ENCODE data around the gene OR52E1.
"Not testable (repeated sequence)": the region's sequence is repeated elsewhere in the genome, so short reads cannot be mapped to it uniquely, and the experiment has no call there.

OR52E1 gene

DNA sequence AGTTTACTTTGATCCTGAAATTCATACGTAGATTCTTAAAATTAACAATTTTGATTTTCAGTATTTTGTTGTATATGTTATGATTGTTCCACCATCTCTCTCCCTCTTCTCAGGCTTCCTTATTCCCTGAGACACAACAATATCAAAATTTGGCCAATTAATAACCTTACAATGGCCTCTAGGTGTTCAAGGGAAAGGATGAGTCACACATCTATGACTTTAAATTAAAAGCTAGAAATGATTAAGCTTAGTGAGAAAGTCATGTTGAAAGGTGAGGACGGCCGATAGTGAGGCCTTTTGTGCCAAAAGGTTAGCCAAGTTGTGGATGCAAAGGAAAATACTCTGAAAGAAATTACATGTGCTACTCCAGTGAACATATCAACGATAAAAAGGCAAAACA, 28.5 kb upstream of the OR52E1 start:
- Histone ChIP-seq H3K4me1 (no peaks in the 10 kb centered on the region), H3K27me3 (ENCODE audit: control insufficient read depth, insufficient read depth, low read length) (no peaks in the 10 kb centered on the region), H3K9me3 (ENCODE audit: control insufficient read depth, low read length) (no peaks in the 10 kb centered on the region), H2AFZ (no peak overlapping the region), H3K4me3 (ENCODE audit: low read depth, low read length) (no peak overlapping the region), H3K9ac (no peak overlapping the region), H3K79me2 (no peaks in the 10 kb centered on the region), H3K27ac (no peak overlapping the region), H3K4me2 (ENCODE audit: low read length) (no peak overlapping the region), H3K36me3 (ENCODE audit: control insufficient read depth, insufficient read depth, low read length) (no peaks in the 10 kb centered on the region)
- TF ChIP-seq, protein P1, sequence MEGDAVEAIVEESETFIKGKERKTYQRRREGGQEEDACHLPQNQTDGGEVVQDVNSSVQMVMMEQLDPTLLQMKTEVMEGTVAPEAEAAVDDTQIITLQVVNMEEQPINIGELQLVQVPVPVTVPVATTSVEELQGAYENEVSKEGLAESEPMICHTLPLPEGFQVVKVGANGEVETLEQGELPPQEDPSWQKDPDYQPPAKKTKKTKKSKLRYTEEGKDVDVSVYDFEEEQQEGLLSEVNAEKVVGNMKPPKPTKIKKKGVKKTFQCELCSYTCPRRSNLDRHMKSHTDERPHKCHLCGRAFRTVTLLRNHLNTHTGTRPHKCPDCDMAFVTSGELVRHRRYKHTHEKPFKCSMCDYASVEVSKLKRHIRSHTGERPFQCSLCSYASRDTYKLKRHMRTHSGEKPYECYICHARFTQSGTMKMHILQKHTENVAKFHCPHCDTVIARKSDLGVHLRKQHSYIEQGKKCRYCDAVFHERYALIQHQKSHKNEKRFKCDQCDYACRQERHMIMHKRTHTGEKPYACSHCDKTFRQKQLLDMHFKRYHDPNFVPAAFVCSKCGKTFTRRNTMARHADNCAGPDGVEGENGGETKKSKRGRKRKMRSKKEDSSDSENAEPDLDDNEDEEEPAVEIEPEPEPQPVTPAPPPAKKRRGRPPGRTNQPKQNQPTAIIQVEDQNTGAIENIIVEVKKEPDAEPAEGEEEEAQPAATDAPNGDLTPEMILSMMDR (IDR thresholded peaks at IDR 0.05): no peak

DNA sequence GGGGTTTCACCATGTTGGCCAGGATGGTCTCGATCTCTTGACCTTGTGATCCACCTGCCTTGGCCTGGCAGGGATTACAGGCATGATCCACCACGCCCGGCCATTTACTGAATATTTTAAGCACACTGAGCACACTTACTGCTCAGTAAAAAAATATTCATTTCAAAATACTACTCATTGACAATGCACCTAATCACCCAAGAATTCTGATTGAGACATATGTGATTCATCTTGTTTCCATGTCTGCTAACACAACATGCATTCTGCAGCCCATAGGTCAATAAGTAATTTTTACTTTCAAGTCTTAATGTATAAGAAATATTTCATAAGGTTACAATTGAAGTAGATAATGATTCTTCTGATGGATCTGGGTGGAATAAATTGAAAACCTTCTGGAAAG, 27.3 kb upstream of the OR52E1 start:
- Histone ChIP-seq H2AFZ (no peak overlapping the region), H3K4me2 (ENCODE audit: low read length) (no peak overlapping the region), H3K9ac (no peak overlapping the region), H3K4me1 (no peaks in the 10 kb centered on the region), H3K27ac (no peak overlapping the region), H3K79me2 (no peaks in the 10 kb centered on the region), H3K4me3 (ENCODE audit: low read depth, low read length) (no peak overlapping the region), H3K27me3 (ENCODE audit: control insufficient read depth, insufficient read depth, low read length) (no peaks in the 10 kb centered on the region), H3K36me3 (ENCODE audit: control insufficient read depth, insufficient read depth, low read length) (no peaks in the 10 kb centered on the region), H3K9me3 (ENCODE audit: control insufficient read depth, low read length) (no peaks in the 10 kb centered on the region)
- TF ChIP-seq, protein P1 (IDR thresholded peaks at IDR 0.05): no peak

DNA sequence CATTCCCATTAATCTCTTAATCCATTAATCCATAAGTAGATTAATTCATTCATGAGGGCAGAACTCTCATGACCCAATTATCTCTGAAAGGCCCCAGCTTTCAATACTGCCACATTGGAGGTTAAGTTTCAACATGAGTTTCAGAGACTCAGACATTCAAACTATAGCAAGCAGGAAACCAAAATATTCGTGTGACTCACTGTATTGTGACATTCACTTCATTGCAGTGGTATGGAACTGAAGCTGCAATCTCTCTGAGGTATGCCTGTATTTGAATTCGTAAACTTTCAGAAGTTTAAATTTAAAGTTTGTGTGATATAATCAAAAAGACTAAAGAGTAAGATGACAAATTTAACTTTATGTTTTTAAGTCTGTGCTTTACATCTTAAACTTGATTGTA, 26.0 kb upstream of the OR52E1 start:
- Histone ChIP-seq H3K4me2 (ENCODE audit: low read length) (no peak overlapping the region), H3K36me3 (ENCODE audit: control insufficient read depth, insufficient read depth, low read length) (no peaks in the 10 kb centered on the region), H3K9ac (no peak overlapping the region), H3K4me1 (no peaks in the 10 kb centered on the region), H3K9me3 (ENCODE audit: control insufficient read depth, low read length) (no peaks in the 10 kb centered on the region), H3K4me3 (ENCODE audit: low read depth, low read length) (no peak overlapping the region), H3K27me3 (ENCODE audit: control insufficient read depth, insufficient read depth, low read length) (no peaks in the 10 kb centered on the region), H3K79me2 (no peaks in the 10 kb centered on the region), H2AFZ (no peak overlapping the region), H3K27ac (no peak overlapping the region)
- TF ChIP-seq, protein P1 (IDR thresholded peaks at IDR 0.05): no peak

DNA sequence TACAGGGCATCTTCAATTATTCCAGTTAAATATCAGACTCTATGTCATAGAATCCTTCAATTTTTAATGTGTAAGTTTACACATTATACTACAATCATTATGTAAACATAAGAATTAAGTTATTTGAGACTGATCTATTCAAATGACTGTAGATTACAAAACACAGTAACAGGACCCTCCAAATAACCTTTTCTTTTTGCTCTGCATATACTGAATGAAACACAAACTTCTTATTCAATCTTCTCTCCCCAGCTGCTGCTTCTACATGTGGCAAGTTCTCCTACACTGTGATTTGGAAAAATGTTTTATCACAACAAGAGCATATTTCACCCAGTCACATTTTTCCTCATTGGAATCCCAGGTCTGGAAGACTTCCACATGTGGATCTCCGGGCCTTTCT, 23.1 kb upstream of the OR52E1 start, which contains the start of gene OR52J3:
Gene OR52J3, plus strand, starts transcription at position 301 of the 400 bp plus-strand sequence. Its CDS starts 0 bp downstream, at position 301.
- no peak within 1 kb of the TSS for H3K4me3 ChIP-seq (ENCODE audit: low read depth, low read length)
- H2AFZ ChIP-seq: no peak within 1 kb of the TSS
- H3K4me2 ChIP-seq (ENCODE audit: low read length): no peak within 1 kb of the TSS
- H3K27me3 ChIP-seq (ENCODE audit: control insufficient read depth, insufficient read depth, low read length): no peaks in the 10 kb centered on the region
- TF ChIP-seq, protein P1 (IDR thresholded peaks at IDR 0.05): no peak
- H3K9ac ChIP-seq: no peak within 1 kb of the TSS
- H3K36me3 ChIP-seq (ENCODE audit: control insufficient read depth, insufficient read depth, low read length): no peaks in the 10 kb centered on the region
- no peak within 1 kb of the TSS for H3K27ac ChIP-seq
- H3K9me3 ChIP-seq (ENCODE audit: control insufficient read depth, low read length): no peaks in the 10 kb centered on the region
- H3K4me1 ChIP-seq: no peaks in the 10 kb centered on the region
- H3K79me2 ChIP-seq: no peaks in the 10 kb centered on the region

DNA sequence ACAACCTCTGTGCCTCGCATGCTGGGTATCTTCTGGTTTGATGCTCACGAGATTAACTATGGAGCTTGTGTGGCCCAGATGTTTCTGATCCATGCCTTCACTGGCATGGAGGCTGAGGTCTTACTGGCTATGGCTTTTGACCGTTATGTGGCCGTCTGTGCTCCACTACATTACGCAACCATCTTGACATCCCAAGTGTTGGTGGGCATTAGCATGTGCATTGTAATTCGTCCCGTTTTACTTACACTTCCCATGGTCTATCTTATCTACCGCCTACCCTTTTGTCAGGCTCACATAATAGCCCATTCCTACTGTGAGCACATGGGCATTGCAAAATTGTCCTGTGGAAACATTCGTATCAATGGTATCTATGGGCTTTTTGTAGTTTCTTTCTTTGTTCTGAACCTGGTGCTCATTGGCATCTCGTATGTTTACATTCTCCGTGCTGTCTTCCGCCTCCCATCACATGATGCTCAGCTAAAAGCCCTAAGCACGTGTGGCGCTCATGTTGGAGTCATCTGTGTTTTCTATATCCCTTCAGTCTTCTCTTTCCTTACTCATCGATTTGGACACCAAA, 22.5 kb upstream of the OR52E1 start:
- no peak overlapping the region for H3K27ac ChIP-seq
- no peak overlapping the region for H3K4me3 ChIP-seq (ENCODE audit: low read depth, low read length)
- no peaks in the 10 kb centered on the region for H3K79me2 ChIP-seq
- TF ChIP-seq, protein P1 (IDR thresholded peaks at IDR 0.05): no peak
- H3K4me1 ChIP-seq: no peaks in the 10 kb centered on the region
- H3K4me2 ChIP-seq (ENCODE audit: low read length): no peak overlapping the region
- no peak overlapping the region for H2AFZ ChIP-seq
- H3K36me3 ChIP-seq (ENCODE audit: control insufficient read depth, insufficient read depth, low read length): no peaks in the 10 kb centered on the region
- no peaks in the 10 kb centered on the region for H3K27me3 ChIP-seq (ENCODE audit: control insufficient read depth, insufficient read depth, low read length)
- H3K9me3 ChIP-seq (ENCODE audit: control insufficient read depth, low read length): no peaks in the 10 kb centered on the region
- H3K9ac ChIP-seq: no peak overlapping the region

DNA sequence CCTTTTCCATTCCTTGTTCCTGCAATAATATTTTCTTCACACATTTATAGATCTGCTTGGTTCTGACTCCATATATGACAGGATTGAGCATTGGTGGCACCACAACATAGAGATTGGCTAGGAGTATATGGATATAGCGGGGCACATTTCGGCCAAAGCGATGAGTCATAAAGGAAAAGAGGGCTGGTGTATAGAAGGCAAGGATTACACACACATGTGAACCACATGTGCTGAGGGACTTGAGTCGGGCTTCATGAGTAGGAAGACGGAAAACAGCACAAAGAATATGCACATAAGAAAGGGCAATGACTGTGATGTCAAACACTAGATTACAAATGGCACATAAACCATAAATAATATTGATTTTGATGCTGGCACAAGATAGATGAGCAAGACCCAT, 10.7 kb upstream of the OR52E1 start:
- H3K27ac ChIP-seq; H3K9me3 ChIP-seq (ENCODE audit: control insufficient read depth, low read length); H2AFZ ChIP-seq; H3K4me1 ChIP-seq; H3K79me2 ChIP-seq; H3K9ac ChIP-seq; H3K36me3 ChIP-seq (ENCODE audit: control insufficient read depth, insufficient read depth, low read length); H3K4me3 ChIP-seq (ENCODE audit: low read depth, low read length); H3K4me2 ChIP-seq (ENCODE audit: low read length); H3K27me3 ChIP-seq (ENCODE audit: control insufficient read depth, insufficient read depth, low read length): not testable (repeated sequence)

Measured in parathyroid adenoma (tissue), 2 donors.